AG04449 (cell line): ENCODE data around the gene APRT.

Experiments
- CTCF ChIA-PET: fragments of 350-600 bp; formaldehyde crosslinking; extraction: SDS; loops from one replicate; lab custom pipeline; 2021; ENCODE audit warnings: antibody characterized with exemption; lab: Yijun Ruan, JAX
- POLR2A ChIA-PET: fragments of 400-600, 350-600 bp; formaldehyde crosslinking; extraction: SDS; loops from one replicate; lab custom pipeline; 2020; ENCODE audit warnings: antibody characterized with exemption, inconsistent platforms; lab: Yijun Ruan, JAX
- DNase-seq: peaks from one replicate; pipeline ENCODE4 v3.0.0-alpha.2; 2010; ENCODE audit warnings: low read depth, low spot score
- H3K4me3 ChIP-seq: 2 replicates; pipeline ENCODE4 v1.5.1; 2011; ENCODE audit warnings: low read depth, mild to moderate bottlenecking, control low read depth, low read length
- TF ChIP-seq, protein P1 (sequence below): IDR thresholded peaks from one replicate; pipeline ENCODE4 v1.5.1; 2011; ENCODE audit warnings: mild to moderate bottlenecking, moderate library complexity, low read length, control low read depth, inconsistent platforms; ENCODE audit not compliant: insufficient read depth; ENCODE audit errors: missing control alignments

APRT gene

GRCh38 chr16:88761143-88761534 is 50.6 kb downstream of the APRT start:
- CTCF ChIA-PET, result interaction anchor here (25.7 kb wide), 1 partner anchor 16 kb away, joined by 544 read pairs; no protein-coding TSS in a partner anchor
- POLR2A ChIA-PET, result no interaction called here
- no peak for DNase-seq

GRCh38 chr16:88760424-88761142 is 51.1 kb downstream of the APRT start:
- POLR2A ChIA-PET, result interaction anchor here (0.7 kb wide), 1 partner anchor 25 kb away, joined by 3 read pairs; the partner anchor contains the start of gene PIEZO1
- TF ChIP-seq, protein P1, sequence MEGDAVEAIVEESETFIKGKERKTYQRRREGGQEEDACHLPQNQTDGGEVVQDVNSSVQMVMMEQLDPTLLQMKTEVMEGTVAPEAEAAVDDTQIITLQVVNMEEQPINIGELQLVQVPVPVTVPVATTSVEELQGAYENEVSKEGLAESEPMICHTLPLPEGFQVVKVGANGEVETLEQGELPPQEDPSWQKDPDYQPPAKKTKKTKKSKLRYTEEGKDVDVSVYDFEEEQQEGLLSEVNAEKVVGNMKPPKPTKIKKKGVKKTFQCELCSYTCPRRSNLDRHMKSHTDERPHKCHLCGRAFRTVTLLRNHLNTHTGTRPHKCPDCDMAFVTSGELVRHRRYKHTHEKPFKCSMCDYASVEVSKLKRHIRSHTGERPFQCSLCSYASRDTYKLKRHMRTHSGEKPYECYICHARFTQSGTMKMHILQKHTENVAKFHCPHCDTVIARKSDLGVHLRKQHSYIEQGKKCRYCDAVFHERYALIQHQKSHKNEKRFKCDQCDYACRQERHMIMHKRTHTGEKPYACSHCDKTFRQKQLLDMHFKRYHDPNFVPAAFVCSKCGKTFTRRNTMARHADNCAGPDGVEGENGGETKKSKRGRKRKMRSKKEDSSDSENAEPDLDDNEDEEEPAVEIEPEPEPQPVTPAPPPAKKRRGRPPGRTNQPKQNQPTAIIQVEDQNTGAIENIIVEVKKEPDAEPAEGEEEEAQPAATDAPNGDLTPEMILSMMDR, result no peak
- CTCF ChIA-PET, result interaction anchor here (1.0 to 25.7 kb wide), 4 partner anchors 12 to 406 kb away, joined by 3 to 544 read pairs (median 4); partner anchors contain the start of gene PIEZO1
- DNase-seq, result no peak
- no peak overlapping the region for H3K4me3 ChIP-seq

More at GRCh38 chr16:88761143-88761534, 50.6 kb downstream of the APRT start:
- TF ChIP-seq, protein P1, result no peak
- no peak overlapping the region for H3K4me3 ChIP-seq

- H3K4me3 ChIP-seq, result no peak overlapping the region
- no peak for DNase-seq
- ChIA-PET CTCF (interaction anchor here (1.0 to 25.7 kb wide), 4 partner anchors 13 to 407 kb away, joined by 3 to 544 read pairs (median 4); partner anchors contain the start of gene PIEZO1), POLR2A (interaction anchor here (0.7 kb wide), 1 partner anchor 25 kb away, joined by 3 read pairs; the partner anchor contains the start of gene PIEZO1)
- TF ChIP-seq, protein P1, result no peak
Measured at GRCh38 chr16:88759976-88760350, 51.8 kb downstream of the APRT start.
